Measurements from ENCODE around the gene SPEM2. TPM values are rescaled to one million over a fixed set of nuclear protein-coding genes. Genes with fewer than 3 reads are reported as not detected.

The SPEM2 gene
- total RNA-seq, 1 experiment from 2014 or later: not detected

- H3K23me2 ChIP-seq (ENCODE audit: insufficient read length, low read depth, low read length, poor library complexity, severe bottlenecking): no peaks in the 10 kb centered on the region
- H3K79me1 ChIP-seq (ENCODE audit: insufficient read depth, low read depth, low read length, poor library complexity, severe bottlenecking): no peaks in the 10 kb centered on the region
- H4K8ac ChIP-seq (replicated peaks; ENCODE audit: insufficient read length, low read depth, low read length): no peak overlapping the region
- Mint-ChIP-seq H3K4me1 (peaks cover 9 to 32% of the 10 kb centered on the region in 2 experiments), H3K27ac (no peak overlapping the region), H3K4me3 (no peak overlapping the region), H3K36me3 (ENCODE audit: insufficient read depth in 1 of 3, low read depth in 3 of 3) (peaks cover 14 to 55% (median 45%) of the 10 kb centered on the region in 3 experiments), H3K27me3 (ENCODE audit: low read depth) (no peaks in the 10 kb centered on the region), H3K9me3 (peaks cover 0 to 2% of the 10 kb centered on the region in 2 experiments; a peak in 1 of 5 replicates)
- no peak for TF ChIP-seq CTCF (conservative IDR thresholded peaks at IDR 0.05)
- WGBS (ENCODE audit: extremely low coverage, insufficient read length, low lambda C conversion rate): no CpG with 5 or more reads among the region's 14 CpGs
- H2BK5ac ChIP-seq (ENCODE audit: insufficient read length, low read length): no peak overlapping the region
- no peak overlapping the region for H3K14ac ChIP-seq (ENCODE audit: insufficient read depth, low read length)
- no peak overlapping the region for H2AK5ac ChIP-seq (ENCODE audit: insufficient read length, low read length)
- H3K79me2 ChIP-seq (ENCODE audit: insufficient read depth, low read length): no peaks in the 10 kb centered on the region
- H2BK15ac ChIP-seq (ENCODE audit: low read depth, low read length): no peak overlapping the region
- no peak overlapping the region for H4K91ac ChIP-seq (ENCODE audit: insufficient read length, low read depth, low read length)
- H4K20me1 ChIP-seq (ENCODE audit: control insufficient read depth, insufficient read depth, insufficient read length): no peaks in the 10 kb centered on the region
- H3K23ac ChIP-seq (ENCODE audit: insufficient read length, low read depth, low read length): no peak overlapping the region
- H3T11ph ChIP-seq (ENCODE audit: low read length): no peak overlapping the region
- H3K4me2 ChIP-seq (ENCODE audit: insufficient read depth, insufficient read length, low read length): no peak overlapping the region
- H2BK120ac ChIP-seq (ENCODE audit: low read depth, low read length, poor library complexity, severe bottlenecking): no peak overlapping the region
- no peaks in the 10 kb centered on the region for H3K4me1 ChIP-seq (ENCODE audit: insufficient read depth, low read length)
- no peak overlapping the region for H3K18ac ChIP-seq (ENCODE audit: insufficient read length, low read depth, low read length)
- no peak overlapping the region for H2AFZ ChIP-seq (ENCODE audit: low read length)
- no peak for DNase-seq
- H3K4ac ChIP-seq (ENCODE audit: low read depth, low read length): no peak overlapping the region
- H2BK20ac ChIP-seq (ENCODE audit: low read depth, low read length, poor library complexity, severe bottlenecking): no peak overlapping the region
- no peak overlapping the region for H3K56ac ChIP-seq (ENCODE audit: insufficient read length, low read depth, low read length)
- H3K9me3 ChIP-seq (ENCODE audit: control insufficient read depth, low read depth, low read length): no peaks in the 10 kb centered on the region
- no peak overlapping the region for H2BK12ac ChIP-seq (ENCODE audit: insufficient read length, low read depth, low read length)
- no peak overlapping the region for H3K27ac ChIP-seq (ENCODE audit: insufficient read length, low read depth, low read length)
- no peak overlapping the region for H4K5ac ChIP-seq (ENCODE audit: insufficient read length, low read depth, low read length)
- no peak overlapping the region for H3K9ac ChIP-seq (ENCODE audit: extremely low read depth, insufficient read length, low read length)
- H3K27me3 ChIP-seq (ENCODE audit: insufficient read depth, low read length): no peaks in the 10 kb centered on the region
These were observed 10.6 kb upstream of the SPEM2 start for GRCh38 chr17:7414837-7415236.
